OCI-LY7 (cell line): ENCODE results near the gene TAS2R43. TPM values are rescaled to one million over a fixed set of nuclear protein-coding genes. Genes with fewer than 3 reads are reported as not detected.
"Not testable (repeated sequence)": the region's sequence is repeated elsewhere in the genome, so short reads cannot be mapped to it uniquely, and the experiment has no call there.

Source experiments
- BruUV-seq: library from RNA; stranded (reverse); fragments of 400-500 nt; replicated peaks from 2 replicates; lab custom pipeline; 2021; lab: Mats Ljungman, UMichigan
- CTCF ChIA-PET: fragments of 300-600 bp; sonication (Branson Sonifier 250); formaldehyde crosslinking; loops from one replicate; lab custom pipeline; 2022; ENCODE audit warnings: antibody characterized with exemption; ENCODE audit not compliant: unreplicated experiment; lab: Charles Lee
- POLR2A ChIA-PET: fragments of 300-600 bp; sonication (Branson Sonifier 250); formaldehyde crosslinking; loops from one replicate; lab custom pipeline; 2022; ENCODE audit warnings: antibody characterized with exemption; lab: Charles Lee
- DNase-seq: peaks from one replicate; pipeline ENCODE4 v3.0.0-alpha.2; 2015; ENCODE audit warnings: low spot score
- H2AFZ ChIP-seq: fragments of 200-600 bp; sonication (generic), shearing (Covaris generic); 2 replicates; pipeline ENCODE4 v1.6.1; 2014; ENCODE audit warnings: mild to moderate bottlenecking, antibody characterized with exemption, low read length, moderate library complexity
- H3K27ac ChIP-seq: fragments of 200-600 bp; sonication (generic); 2 replicates; pipeline ENCODE4 v1.5.1; 2014; ENCODE audit warnings: mixed run types, low read depth, mild to moderate bottlenecking, moderate library complexity, low read length, inconsistent platforms; ENCODE audit not compliant: poor library complexity, severe bottlenecking
- H3K36me3 ChIP-seq: fragments of 200-600 bp; sonication (generic); 2 replicates; pipeline ENCODE4 v1.6.1; 2014; ENCODE audit warnings: mild to moderate bottlenecking, antibody characterized with exemption, low read length, moderate library complexity, mixed read lengths; ENCODE audit not compliant: insufficient read depth
- H3K4me1 ChIP-seq: fragments of 200-600 bp; sonication (generic); 2 replicates; pipeline ENCODE4 v1.5.1; 2014; ENCODE audit warnings: mild to moderate bottlenecking, low read length; ENCODE audit not compliant: insufficient read depth, poor library complexity, severe bottlenecking
- H3K4me2 ChIP-seq: fragments of 200-600 bp; sonication (generic); 2 replicates; pipeline ENCODE4 v1.6.1; 2014; ENCODE audit warnings: mild to moderate bottlenecking, low read length
- H3K4me3 ChIP-seq: fragments of 200-600 bp; sonication (generic); 2 replicates; pipeline ENCODE4 v1.5.1; 2014; ENCODE audit warnings: mild to moderate bottlenecking, low read depth, low read length; ENCODE audit not compliant: poor library complexity, severe bottlenecking
- H3K79me2 ChIP-seq: fragments of 200-600 bp; sonication (generic); 2 replicates; pipeline ENCODE4 v1.6.1; 2016; ENCODE audit warnings: low read depth, mild to moderate bottlenecking, low read length, moderate library complexity, mixed read lengths; ENCODE audit not compliant: insufficient read depth
- H3K9me2 ChIP-seq: fragments of 200-600 bp; sonication (generic); 2 replicates; pipeline ENCODE4 v1.6.1; 2016; ENCODE audit warnings: mild to moderate bottlenecking, low read length, mixed read lengths; ENCODE audit not compliant: insufficient read depth
- H3K9me3 ChIP-seq: fragments of 200-600 bp; sonication (generic); 2 replicates; pipeline ENCODE4 v1.6.1; 2014; ENCODE audit warnings: mild to moderate bottlenecking, mixed run types, low read length, mixed read lengths
- H4K20me1 ChIP-seq: fragments of 200-600 bp; sonication (generic); 2 replicates; pipeline ENCODE4 v1.6.1; 2014; ENCODE audit warnings: mild to moderate bottlenecking, antibody characterized with exemption, low read length, moderate library complexity, mixed read lengths; ENCODE audit not compliant: insufficient read depth
- CTCF ChIP-seq: fragments of 200-600 bp; sonication (generic); conservative IDR thresholded peaks from 2 replicates; pipeline ENCODE4 v1.5.1; 2014; ENCODE audit warnings: mild to moderate bottlenecking, antibody characterized with exemption, low read length, moderate library complexity, mixed read lengths
- EZH2phosphoT487 ChIP-seq: fragments of 200-600 bp; sonication (generic); IDR thresholded peaks from 2 replicates; pipeline ENCODE4 v1.6.1; 2018; ENCODE audit warnings: low read depth, borderline replicate concordance, mild to moderate bottlenecking, mixed run types, antibody characterized with exemption, low read length, moderate library complexity, mixed read lengths
- intact Hi-C: fragments of 100-400 bp; cut with micrococcal nuclease; formaldehyde crosslinking; loops from one replicate; pipeline ENCODE4 v1.10.0; 2022; ENCODE audit not compliant: unreplicated experiment
- total RNA-seq, 2 experiments: library from RNA; depleted of rRNA in 1 of 2; stranded (reverse); fragments of >200 nt in 1 of 2; shearing (Covaris generic) in 1 of 2; gene quantifications; 2 replicates each; pipeline ENCODE4 v1.2.3, GENCODE V29; 2014 to 2022

TAS2R43 gene
- total RNA-seq, 2 experiments from 2014 or later, result 3.0 to 4.7 TPM

GRCh38 chr12:11067514-11067913 is 24.6 kb downstream of the TAS2R43 start:
- no peaks in the 10 kb centered on the region for H4K20me1 ChIP-seq
- H3K9me3 ChIP-seq, result no peaks in the 10 kb centered on the region
- no TSS peak for BruUV-seq
- POLR2A ChIA-PET, result interaction anchor here (0.6 kb wide), 1 partner anchor 9 kb away, joined by 3 read pairs; no protein-coding TSS in a partner anchor
- H2AFZ ChIP-seq, result no peak overlapping the region
- no peaks in the 10 kb centered on the region for H3K9me2 ChIP-seq
- H3K79me2 ChIP-seq, result no peaks in the 10 kb centered on the region
- no peak overlapping the region for H3K4me3 ChIP-seq
- no peak overlapping the region for H3K4me2 ChIP-seq
- no peaks in the 10 kb centered on the region for H3K36me3 ChIP-seq
- DNase-seq, result no peak
- no peaks in the 10 kb centered on the region for H3K4me1 ChIP-seq
- H3K27ac ChIP-seq, result no peak overlapping the region
- intact Hi-C loops, result no loop called here
- no peak for TF ChIP-seq CTCF
- no peak for TF ChIP-seq EZH2phosphoT487
- CTCF ChIA-PET, result no interaction called here

GRCh38 chr12:11062194-11062593 is 29.9 kb downstream of the TAS2R43 start, which contains the start of gene TAS2R46:
TAS2R46 (minus strand) TSS chr12:11062294; CDS start chr12:11062294, 0 bp downstream.
- H3K4me2 ChIP-seq, H3K4me3 ChIP-seq, BruUV-seq, H3K36me3 ChIP-seq, H4K20me1 ChIP-seq, CTCF ChIA-PET, H3K79me2 ChIP-seq, H3K4me1 ChIP-seq, H3K9me2 ChIP-seq, intact Hi-C loops, H3K9me3 ChIP-seq, H3K27ac ChIP-seq, DNase-seq, H2AFZ ChIP-seq: not testable (repeated sequence)
- POLR2A ChIA-PET, result interaction anchor here (1.2 kb wide), 1 partner anchor 109 kb away, joined by 3 read pairs; the partner anchor contains the start of gene SMIM10L1

GRCh38 chr12:11059784-11060183 is 32.3 kb downstream of the TAS2R43 start:
- intact Hi-C loops, result no loop called here
- no peak overlapping the region for H3K27ac ChIP-seq
- DNase-seq, result no peak
- H2AFZ ChIP-seq, result no peak overlapping the region
- TF ChIP-seq CTCF (no peak), EZH2phosphoT487 (no peak)
- no peaks in the 10 kb centered on the region for H3K9me2 ChIP-seq
- H3K9me3 ChIP-seq, result no peaks in the 10 kb centered on the region
- H3K4me1 ChIP-seq, result no peaks in the 10 kb centered on the region
- no peaks in the 10 kb centered on the region for H3K36me3 ChIP-seq
- no peak overlapping the region for H3K4me2 ChIP-seq
- ChIA-PET CTCF (no interaction called here), POLR2A (no interaction called here)
- no TSS peak for BruUV-seq
- H3K4me3 ChIP-seq, result no peak overlapping the region
- H4K20me1 ChIP-seq, result no peaks in the 10 kb centered on the region
- no peaks in the 10 kb centered on the region for H3K79me2 ChIP-seq
